Spleen (tissue), 11 donors: ENCODE data around the gene PHACTR1. TPM values are rescaled to one million over a fixed set of nuclear protein-coding genes. Genes with fewer than 3 reads are reported as not detected.

Source experiments
- DNase-seq: peaks from one replicate; pipeline ENCODE4 v3.0.0-alpha.2; 2020
- H3K27ac ChIP-seq, 8 donors: fragments of 200-600 bp; sonication (generic) in 7 of 8; 1 replicate in 4 of 8; 2 replicates in 4 of 8; pipeline versions ENCODE4 v1.5.0 to v1.8.0; 2016 to 2021; ENCODE audit warnings: inconsistent platforms in 4 of 8, mild to moderate bottlenecking in 4 of 8, moderate library complexity in 1 of 8
- H3K27me3 ChIP-seq, 7 donors: fragments of 200-600 bp; sonication (generic) in 6 of 7; replicated peaks in 1 of 7; 1 replicate in 4 of 7; 2 replicates in 3 of 7; pipeline versions ENCODE4 v1.5.0 to v1.8.0; 2016 to 2021; ENCODE audit warnings: inconsistent platforms in 3 of 7, mild to moderate bottlenecking in 1 of 7
- H3K36me3 ChIP-seq, 6 donors: fragments of 200-600 bp; sonication (generic) in 5 of 6; 1 replicate in 4 of 6; 2 replicates in 2 of 6; pipeline versions ENCODE4 v1.5.0 to v1.8.0; 2016 to 2021; ENCODE audit warnings: inconsistent platforms in 2 of 6
- H3K4me1 ChIP-seq, 6 donors: fragments of 200-600 bp; sonication (generic) in 5 of 6; 1 replicate in 3 of 6; 2 replicates in 3 of 6; pipeline versions ENCODE4 v1.5.0 to v1.8.0; 2016 to 2021; ENCODE audit warnings: inconsistent platforms in 3 of 6
- H3K4me3 ChIP-seq, 8 donors: fragments of 200-600 bp; sonication (generic) in 7 of 8; 1 replicate in 4 of 8; 2 replicates in 4 of 8; pipeline versions ENCODE4 v1.5.0 to v1.8.0; 2016 to 2021; ENCODE audit warnings: inconsistent platforms in 4 of 8, mild to moderate bottlenecking in 4 of 8, moderate library complexity in 2 of 8
- H3K9me3 ChIP-seq, 8 donors: fragments of 200-600 bp; sonication (generic) in 7 of 8; 1 replicate in 4 of 8; 2 replicates in 4 of 8; pipeline versions ENCODE4 v1.5.0 to v1.8.0; 2016 to 2021; ENCODE audit warnings: inconsistent platforms in 4 of 8
- CTCF ChIP-seq, 11 experiments: fragments of 200-600 bp in 7 of 11; fragments of 450-650 bp in 4 of 11; sonication (generic) in 4 of 11; IDR thresholded peaks in 8 of 11; conservative IDR thresholded peaks in 3 of 11; 1 replicate in 7 of 11; 2 replicates in 4 of 11; pipeline versions ENCODE4 v1.4.0 to v1.8.0; 2016 to 2021; ENCODE audit warnings: antibody characterized with exemption in 11 of 11, inconsistent platforms in 4 of 11, mild to moderate bottlenecking in 1 of 11
- POLR2A ChIP-seq, 3 donors: fragments of 450-650 bp; IDR thresholded peaks; one replicate each; pipeline ENCODE4 v1.5.1; 2017; ENCODE audit warnings: antibody characterized with exemption in 3 of 3, mild to moderate bottlenecking in 1 of 3
- POLR2AphosphoS5 ChIP-seq, 3 donors: sonication (generic); formaldehyde crosslinking; IDR thresholded peaks; one replicate each; pipeline ENCODE4 v1.5.1; 2017; ENCODE audit warnings: antibody characterized with exemption in 3 of 3
- WGBS, 5 donors: extraction: QIAGEN DNeasy Blood & Tissue Kit in 3 of 5; methylation state at CpG; one replicate each; pipeline versions ENCODE4 v1.1.5 to v1.1.7; 2013 to 2018; 5-methylcytosine and 5-hydroxymethylcytosine counted together
- intact Hi-C: fragments of 100-400 bp; cut with DNase I; formaldehyde crosslinking; loops from one replicate; pipeline ENCODE4 v1.15.0; 2023; ENCODE audit warnings: low total_unique reads
- polyA plus RNA-seq, 3 donors: library from polyadenylated mRNA; stranded (reverse); fragments of 200-250 nt; gene quantifications; one replicate each; pipeline ENCODE4 v1.2.1, GENCODE V29; 2013
- total RNA-seq, 7 donors: library from RNA; depleted of rRNA in 3 of 7; stranded (reverse); fragments of >200 nt in 3 of 7; fragmentation: NEBNext Ultra II Directional in 4 of 7; extraction: Animal tissue kit (Norgen Biotek cat#: 25700) in 4 of 7; gene quantifications; one replicate each; pipeline versions ENCODE4 v1.1.0 to v1.2.1, GENCODE V29; 2016 to 2021
- donor health status: healthy with polysubstance abuse.
- donor health status: DM: no; HTN: no; CAD: no; lungs with moderate emphysema.
- donor health status: DM: no; HTN: no; CAD: no.
- donor health status: Bipolar disorder and iron deficiency.
- donor health status: healthy.
- donor health status: DM: no; HTN: no; CAD: no.
- donor health status: DM: yes; HTN: yes; CAD: no.

The PHACTR1 gene
- total and polyA plus RNA-seq, 10 donors: 8.5 to 45.3 (median 30.8) TPM

- 56 to 80% (median 70%) methylated on average over 7 of the region's 7 CpGs for WGBS, 5 donors
- Histone ChIP-seq H3K4me1 (peaks cover 17 to 40% (median 31%) of the 10 kb centered on the region in 6 donors), H3K27ac (peak overlapping the region in 4 of 8 donors; percentile 10 to 66 (median 44)), H3K27me3 (no peaks in the 10 kb centered on the region), H3K4me3 (no peak overlapping the region), H3K9me3 (no peaks in the 10 kb centered on the region), H3K36me3 (peaks cover 0 to 85% (median 24%) of the 10 kb centered on the region in 6 donors)
- DNase-seq: no peak
- intact Hi-C loops: no loop called here
- TF ChIP-seq POLR2A (IDR thresholded peaks at IDR 0.05) (no peak), POLR2AphosphoS5 (IDR thresholded peaks at IDR 0.05) (peak in 1 of 3 donors; percentile 24), CTCF (IDR thresholded peaks at IDR 0.05 in 8 of 11, conservative IDR thresholded peaks at IDR 0.05 in 3 of 11) (no peak)
Observed at GRCh38 chr6:13307508-13307995, 591.0 kb downstream of the PHACTR1 start.

GRCh38 chr6:13308332-13308731 is 591.8 kb downstream of the PHACTR1 start:
- Histone ChIP-seq H3K36me3 (peaks cover 0 to 92% (median 26%) of the 10 kb centered on the region in 6 donors), H3K27ac (peak overlapping the region in 3 of 8 donors; percentile 36 to 66 (median 51)), H3K4me3 (no peak overlapping the region), H3K9me3 (no peaks in the 10 kb centered on the region), H3K4me1 (peaks cover 13 to 32% (median 24%) of the 10 kb centered on the region in 6 donors), H3K27me3 (no peaks in the 10 kb centered on the region)
- intact Hi-C loops: no loop called here
- DNase-seq: no peak
- 88 to 100% (median 95%) methylated on average over 1 of the region's 1 CpG for WGBS, 5 donors
- TF ChIP-seq CTCF (IDR thresholded peaks at IDR 0.05 in 8 of 11, conservative IDR thresholded peaks at IDR 0.05 in 3 of 11): no peak

GRCh38 chr6:13311155-13311554 is 594.6 kb downstream of the PHACTR1 start:
- H3K27ac ChIP-seq: no peak overlapping the region
- H3K4me3 ChIP-seq: no peak overlapping the region
- TF ChIP-seq POLR2AphosphoS5 (IDR thresholded peaks at IDR 0.05): no peak
- TF ChIP-seq CTCF (IDR thresholded peaks at IDR 0.05 in 8 of 11, conservative IDR thresholded peaks at IDR 0.05 in 3 of 11): no peak
- TF ChIP-seq POLR2A (IDR thresholded peaks at IDR 0.05): no peak
- WGBS, 5 donors: 0 to 91% (median 41%) methylated on average over 1 of the region's 1 CpG
- H3K4me1 ChIP-seq: peaks cover 0 to 7% (median 3%) of the 10 kb centered on the region in 6 donors
- H3K9me3 ChIP-seq: no peaks in the 10 kb centered on the region
- H3K36me3 ChIP-seq: peaks cover 0 to 98% (median 45%) of the 10 kb centered on the region in 6 donors
- no peak for DNase-seq
- intact Hi-C loops: no loop called here
- H3K27me3 ChIP-seq: no peaks in the 10 kb centered on the region

GRCh38 chr6:13314806-13315205 is 598.2 kb downstream of the PHACTR1 start:
- no peaks in the 10 kb centered on the region for H3K4me1 ChIP-seq
- H3K27ac ChIP-seq: no peak overlapping the region
- TF ChIP-seq CTCF (IDR thresholded peaks at IDR 0.05 in 8 of 11, conservative IDR thresholded peaks at IDR 0.05 in 3 of 11) (no peak), POLR2AphosphoS5 (IDR thresholded peaks at IDR 0.05) (no peak), POLR2A (IDR thresholded peaks at IDR 0.05) (no peak)
- no peak overlapping the region for H3K4me3 ChIP-seq
- H3K36me3 ChIP-seq: peaks cover 3 to 100% (median 64%) of the 10 kb centered on the region in 6 donors
- no peaks in the 10 kb centered on the region for H3K9me3 ChIP-seq
- intact Hi-C loops: no loop called here
- no peaks in the 10 kb centered on the region for H3K27me3 ChIP-seq
- no peak for DNase-seq
